Heart left ventricle (tissue), 16 donors: ENCODE data around the gene SLC24A4. TPM values are rescaled to one million over a fixed set of nuclear protein-coding genes. Genes with fewer than 3 reads are reported as not detected.

Experiments used
- ATAC-seq, 4 donors: fragments of 200-7000 bp; cut with Tn5 transposase; one replicate each; pipeline ENCODE4 v1.9.1; 2020 to 2022; ENCODE audit warnings: moderate library complexity in 4 of 4, mild to moderate bottlenecking in 3 of 4, moderate number of reproducible peaks in 1 of 4
- DNase-seq, 5 donors: peaks; one replicate each; pipeline ENCODE4 v3.0.0-alpha.2; 2020
- H3K27ac ChIP-seq, 12 donors: fragments of 200-600 bp; sonication (generic) in 4 of 12; one replicate each; pipeline versions ENCODE4 v1.5.0 to v1.8.0; 2016 to 2022; ENCODE audit warnings: mild to moderate bottlenecking in 2 of 12
- H3K27me3 ChIP-seq, 9 donors: fragments of 200-600 bp; sonication (generic) in 2 of 9; one replicate each; pipeline versions ENCODE4 v1.5.1 to v1.8.0; 2016 to 2022; ENCODE audit warnings: mild to moderate bottlenecking in 3 of 9
- H3K36me3 ChIP-seq, 9 donors: fragments of 200-600 bp; sonication (generic) in 2 of 9; one replicate each; pipeline versions ENCODE4 v1.5.0 to v1.8.0; 2018 to 2022; ENCODE audit warnings: mild to moderate bottlenecking in 2 of 9
- H3K4me1 ChIP-seq, 12 donors: fragments of 200-600 bp; sonication (generic) in 4 of 12; one replicate each; pipeline versions ENCODE4 v1.5.0 to v1.8.0; 2016 to 2022; ENCODE audit warnings: mild to moderate bottlenecking in 3 of 12
- H3K4me3 ChIP-seq, 12 donors: fragments of 200-600 bp; sonication (generic) in 4 of 12; one replicate each; pipeline versions ENCODE4 v1.5.0 to v1.8.0; 2017 to 2022; ENCODE audit warnings: mild to moderate bottlenecking in 9 of 12, moderate library complexity in 4 of 12
- H3K9me3 ChIP-seq, 12 donors: fragments of 200-600 bp; sonication (generic) in 4 of 12; one replicate each; pipeline versions ENCODE4 v1.5.0 to v1.8.0; 2016 to 2022; ENCODE audit warnings: mild to moderate bottlenecking in 1 of 12
- CTCF ChIP-seq, 12 donors: fragments of 200-600 bp; sonication (generic) in 4 of 12; IDR thresholded peaks; one replicate each; pipeline versions ENCODE4 v1.5.0 to v1.8.0; 2018 to 2022; ENCODE audit warnings: antibody characterized with exemption in 12 of 12, mild to moderate bottlenecking in 5 of 12
- POLR2A ChIP-seq, 2 donors: fragments of 450-650 bp; IDR thresholded peaks; one replicate each; pipeline ENCODE4 v1.6.1; 2017; ENCODE audit warnings: antibody characterized with exemption in 2 of 2, mild to moderate bottlenecking in 2 of 2, moderate library complexity in 2 of 2
- WGBS, 4 donors: extraction: QIAGEN DNeasy Blood & Tissue Kit in 2 of 4; methylation state at CpG; one replicate each; pipeline versions ENCODE4 v1.1.5 to v1.1.7; 2013 to 2018; 5-methylcytosine and 5-hydroxymethylcytosine counted together
- intact Hi-C, 10 donors: fragments of 100-400 bp; cut with DNase I; formaldehyde crosslinking; loops; one replicate each; pipeline versions ENCODE4 v1.11.1 to v1.14.2; 2022
- polyA plus RNA-seq, 2 donors: library from polyadenylated mRNA; stranded (reverse); fragments of 200-250 nt; gene quantifications; one replicate each; pipeline ENCODE4 v1.2.3, GENCODE V29; 2013
- total RNA-seq, 9 donors: library from RNA; depleted of rRNA in 2 of 9; stranded (reverse); fragments of >200 nt in 2 of 9; fragmentation: NEBNext Ultra II Directional in 3 of 9; extraction: Animal tissue kit (Norgen Biotek cat#: 25700) in 3 of 9; gene quantifications; one replicate each; pipeline versions ENCODE4 v1.1.0 to v1.2.4, GENCODE V29; 2016 to 2023
- donor health status: ischemic (EF 13 %, LVEDD 7.1; RV severe dilation, severe dysfunction).
- donor health status: healthy with polysubstance abuse.
- donor health status: DM: no; HTN: yes; CAD: no.
- donor health status: DM: no; HTN: no; CAD: no.
- donor health status: ischemic (EF 25% LVEDD 6.9; RV normal size, moderate dysfunction).
- donor health status: ischemic (EF 25% LVEDD 5.7; RV mildly dilated, moderate dysfunction).
- donor health status: healthy.
- donor health status: DM: yes; HTN: yes; CAD: no.
- donor health status: ischemic (EF 35%, LVEDD 5.7; RV mildly dilated, moderate dysfunction).
- donor health status: nonischemic (EF 11% LVEDD 7.7; RV severe dilation, severe dysfunction).
- donor health status: DM: yes; HTN: yes; CAD: no.
- donor health status: PGD.
- donor health status: ischemic (EF 29% LVEDD 5.4; RV normal size, mild dysfunction).
- donor health status: nonischemic (EF 23%, LVEDD 6.1; RV moderate dilation, normal function).

SLC24A4 gene
- total and polyA plus RNA-seq, 11 donors = 0.05 to 1.6 (median 0.23) TPM

- no peaks in the 10 kb centered on the region for H3K36me3 ChIP-seq
- peaks cover 10 to 53% (median 34%) of the 10 kb centered on the region in 12 donors for H3K4me1 ChIP-seq
- peak overlapping the region in 1 of 12 donors; percentile 26 for H3K4me3 ChIP-seq
- H3K27ac ChIP-seq = peak overlapping the region; percentile 67 to 96 (median 87)
- TF ChIP-seq POLR2A (IDR thresholded peaks at IDR 0.05) (no peak), CTCF (IDR thresholded peaks at IDR 0.05) (no peak)
- 89 to 98% (median 94%) methylated on average over 3 of the region's 3 CpGs for WGBS, 4 donors
- no peak for DNase-seq
- no peak for ATAC-seq
- H3K9me3 ChIP-seq = peaks cover 0 to 6% (median 0%) of the 10 kb centered on the region in 12 donors
- intact Hi-C loops = no loop called here
- no peaks in the 10 kb centered on the region for H3K27me3 ChIP-seq
Observed at GRCh38 chr14:92539419-92539818, 216.5 kb downstream of the SLC24A4 start.

- H3K4me1 ChIP-seq = peaks cover 10 to 51% (median 34%) of the 10 kb centered on the region in 12 donors
- DNase-seq (peak in 4 of 5 donors; percentile 30 to 63 (median 57)), ATAC-seq (peak; percentile 31 to 69 (median 42))
- peaks cover 0 to 6% (median 0%) of the 10 kb centered on the region in 12 donors for H3K9me3 ChIP-seq
- H3K27ac ChIP-seq = peak overlapping the region; percentile 67 to 96 (median 87)
- TF ChIP-seq POLR2A (IDR thresholded peaks at IDR 0.05) (no peak), CTCF (IDR thresholded peaks at IDR 0.05) (no peak)
- H3K27me3 ChIP-seq = no peaks in the 10 kb centered on the region
- no peaks in the 10 kb centered on the region for H3K36me3 ChIP-seq
- WGBS, 4 donors = 52 to 75% (median 59%) methylated on average over 9 to 12 of the region's 12 CpGs
- H3K4me3 ChIP-seq = peak overlapping the region in 3 of 12 donors; percentile 10 to 26 (median 14)
- intact Hi-C loops = loop anchor here in 3 of 10 donors (10.0 kb wide), 1 partner anchor 85 kb away; no protein-coding TSS in a partner anchor
Observed at GRCh38 chr14:92539875-92540274, 216.9 kb downstream of the SLC24A4 start.

GRCh38 chr14:92540472-92541048, 217.6 kb downstream of the SLC24A4 start:
- intact Hi-C loops = loop anchor here in 3 of 10 donors (10.0 kb wide), 1 partner anchor 86 kb away; no protein-coding TSS in a partner anchor
- 5 to 24% (median 10%) methylated on average over 4 to 6 of the region's 6 CpGs for WGBS, 4 donors
- Histone ChIP-seq H3K4me3 (peak overlapping the region in 3 of 12 donors; percentile 10 to 26 (median 14)), H3K36me3 (no peaks in the 10 kb centered on the region), H3K9me3 (peaks cover 0 to 6% (median 0%) of the 10 kb centered on the region in 12 donors), H3K27me3 (no peaks in the 10 kb centered on the region), H3K27ac (peak overlapping the region; percentile 67 to 96 (median 87)), H3K4me1 (peaks cover 10 to 46% (median 28%) of the 10 kb centered on the region in 12 donors)
- ATAC-seq = peak; percentile 91 to 97 (median 96)
- peak; percentile 93 to 96 (median 94) for DNase-seq
- no peak for TF ChIP-seq CTCF (IDR thresholded peaks at IDR 0.05)
- TF ChIP-seq POLR2A (IDR thresholded peaks at IDR 0.05) = no peak

- H3K27me3 ChIP-seq = no peaks in the 10 kb centered on the region
- H3K4me3 ChIP-seq = no peak overlapping the region
- H3K9me3 ChIP-seq = peaks cover 0 to 6% (median 0%) of the 10 kb centered on the region in 12 donors
- intact Hi-C loops = loop anchor here in 3 of 10 donors (10.0 kb wide), 1 partner anchor 88 kb away; no protein-coding TSS in a partner anchor
- WGBS, 4 donors = 65 to 75% (median 73%) methylated on average over 8 of the region's 8 CpGs
- no peak overlapping the region for H3K27ac ChIP-seq
- peaks cover 10 to 40% (median 26%) of the 10 kb centered on the region in 12 donors for H3K4me1 ChIP-seq
- no peaks in the 10 kb centered on the region for H3K36me3 ChIP-seq
- no peak for TF ChIP-seq CTCF (IDR thresholded peaks at IDR 0.05)
- TF ChIP-seq POLR2A (IDR thresholded peaks at IDR 0.05) = no peak
- no peak for DNase-seq
- ATAC-seq = no peak
Observed at GRCh38 chr14:92542766-92543554, 220.0 kb downstream of the SLC24A4 start.
